GM12892 (cell line): Measurements from ENCODE around the gene TRIM58.

Experiments used
- POLR2A ChIP-seq: IDR thresholded peaks from 2 replicates; pipeline ENCODE4 v1.6.1; 2011; ENCODE audit warnings: low read depth, low read length, control low read depth
- TAF1 ChIP-seq: IDR thresholded peaks from 2 replicates; pipeline ENCODE4 v1.6.1; 2011; ENCODE audit warnings: low read depth, mild to moderate bottlenecking, control low read depth, low read length, borderline replicate concordance

- TF ChIP-seq TAF1: no peak
- TF ChIP-seq POLR2A: no peak
These were observed 44.4 kb upstream of the TRIM58 start for GRCh38 chr1:247812637-247813036.
